Measurements from ENCODE around the gene NUP214.

- TF ChIP-seq CTCF (IDR thresholded peaks at IDR 0.05) (no peak), POLR2A (IDR thresholded peaks at IDR 0.05) (no peak)
Measured at GRCh38 chr9:131237291-131237690, 111.9 kb downstream of the NUP214 start.

Measured in uterus (tissue), 2 donors.